Natural killer cell (primary cell): ENCODE measurements around the gene ABCB6. TPM values are rescaled to one million over a fixed set of nuclear protein-coding genes. Genes with fewer than 3 reads are reported as not detected.
"Not testable (repeated sequence)": the region's sequence is repeated elsewhere in the genome, so short reads cannot be mapped to it uniquely, and the experiment has no call there.

Source experiments
- ATAC-seq, 3 donors: fragments of 150-1000 bp in 2 of 3; fragments of 200-7000 bp in 1 of 3; cut with Tn5 transposase; 1 replicate in 1 of 3; 2 replicates in 2 of 3; pipeline ENCODE4 v1.10.0; 2021; ENCODE audit warnings: mild to moderate bottlenecking in 2 of 3, moderate library complexity in 2 of 3
- DNase-seq, 2 donors: peaks; one replicate each; pipeline versions ENCODE4 v3.0.0 to v3.0.0-alpha.2; 2013 to 2021; ENCODE audit warnings: mixed read lengths in 1 of 2
- H3K27ac ChIP-seq: one replicate; pipeline ENCODE4 v1.5.1; 2013; ENCODE audit warnings: mild to moderate bottlenecking, low read length
- H3K27me3 ChIP-seq: one replicate; pipeline ENCODE4 v1.6.1; 2013; ENCODE audit warnings: low read length; ENCODE audit not compliant: control insufficient read depth, insufficient read depth
- H3K36me3 ChIP-seq: one replicate; pipeline ENCODE4 v1.6.1; 2013; ENCODE audit warnings: low read length; ENCODE audit not compliant: control insufficient read depth, insufficient read depth
- H3K4me1 ChIP-seq: one replicate; pipeline ENCODE4 v1.6.1; 2013; ENCODE audit warnings: low read length; ENCODE audit not compliant: control insufficient read depth, insufficient read depth
- H3K4me3 ChIP-seq: one replicate; pipeline ENCODE4 v1.5.1; 2013; ENCODE audit warnings: low read length
- H3K9me3 ChIP-seq: one replicate; pipeline ENCODE4 v1.6.1; 2013; ENCODE audit warnings: low read length; ENCODE audit not compliant: control insufficient read depth, insufficient read depth
- H3K27ac Mint-ChIP-seq, 2 donors: one replicate each; pipeline ENCODE4 v1.8.0; 2022; ENCODE audit warnings: mild to moderate bottlenecking in 2 of 2, mixed read lengths in 2 of 2, moderate library complexity in 1 of 2
- H3K27me3 Mint-ChIP-seq, 2 donors: one replicate each; pipeline ENCODE4 v1.8.0; 2022; ENCODE audit warnings: low read depth in 2 of 2, mixed read lengths in 2 of 2
- H3K36me3 Mint-ChIP-seq: one replicate; pipeline ENCODE4 v1.8.0; 2022; ENCODE audit warnings: mixed read lengths
- H3K4me1 Mint-ChIP-seq, 2 donors: one replicate each; pipeline ENCODE4 v1.8.0; 2022; ENCODE audit warnings: mixed read lengths in 2 of 2
- H3K4me3 Mint-ChIP-seq: one replicate; pipeline ENCODE4 v1.8.0; 2022; ENCODE audit warnings: mild to moderate bottlenecking, moderate library complexity, mixed read lengths
- H3K9me3 Mint-ChIP-seq, 2 donors: one replicate each; pipeline ENCODE4 v1.8.0; 2022; ENCODE audit warnings: mixed read lengths in 2 of 2
- WGBS: methylation state at CpG from one replicate; pipeline ENCODE4 v1.1.7; 2013; ENCODE audit warnings: missing lambda C conversion rate; ENCODE audit not compliant: insufficient coverage; 5-methylcytosine and 5-hydroxymethylcytosine counted together
- intact Hi-C: fragments of 100-400 bp; cut with micrococcal nuclease; formaldehyde crosslinking; loops from one replicate; pipeline ENCODE4 v1.14.2; 2022
- total RNA-seq, 4 donors: library from RNA; stranded (reverse); fragments of 120-200 nt in 1 of 4; gene quantifications; one replicate each; pipeline versions ENCODE4 v1.2.3 to v1.2.4, GENCODE V29; 2013 to 2022
- TF ChIP-seq, protein P1 (sequence below): fragments of 200-600 bp; IDR thresholded peaks from one replicate; pipeline ENCODE4 v1.8.0; 2022; ENCODE audit warnings: antibody characterized with exemption

ABCB6 gene
- total RNA-seq, 3 donors from 2014 or later (not counting 1 experiment from before 2014, with no cell fraction given), result 0.93 to 3.4 (median 1.9) TPM

DNA sequence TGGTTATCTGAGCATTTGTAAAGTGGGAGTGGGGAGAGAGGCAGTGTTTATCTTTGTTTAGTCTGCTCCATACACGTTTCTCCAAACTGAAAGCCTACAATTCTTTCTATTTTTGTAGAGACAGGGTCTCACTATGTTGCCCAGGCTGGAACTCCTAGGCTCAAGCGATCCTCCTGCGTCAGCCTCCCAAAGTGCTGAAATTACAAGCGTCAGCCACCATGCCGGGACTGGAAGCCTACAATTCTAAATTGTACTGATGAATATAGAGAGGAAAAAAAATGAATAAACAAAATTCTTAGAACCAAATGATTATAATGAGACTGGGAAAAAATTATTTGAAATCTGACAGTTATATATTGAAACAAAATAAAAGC, 13.6 kb downstream of the ABCB6 start:
- Histone ChIP-seq H3K27me3 (no peaks in the 10 kb centered on the region), H3K4me1 (peaks cover 43% of the 10 kb centered on the region), H3K36me3 (peaks cover 17% of the 10 kb centered on the region), H3K4me3 (no peak overlapping the region), H3K9me3 (no peaks in the 10 kb centered on the region), H3K27ac (no peak overlapping the region)
- no peak for DNase-seq
- no peak for ATAC-seq
- peak overlapping the region; percentile 92 to 98 for H3K27ac Mint-ChIP-seq
- H3K27me3 Mint-ChIP-seq, result no peaks in the 10 kb centered on the region
- H3K9me3 Mint-ChIP-seq, result no peaks in the 10 kb centered on the region
- WGBS, result 100% methylated on average over 4 of the region's 5 CpGs
- peak overlapping the region; percentile 56 for H3K4me3 Mint-ChIP-seq
- TF ChIP-seq, protein P1, sequence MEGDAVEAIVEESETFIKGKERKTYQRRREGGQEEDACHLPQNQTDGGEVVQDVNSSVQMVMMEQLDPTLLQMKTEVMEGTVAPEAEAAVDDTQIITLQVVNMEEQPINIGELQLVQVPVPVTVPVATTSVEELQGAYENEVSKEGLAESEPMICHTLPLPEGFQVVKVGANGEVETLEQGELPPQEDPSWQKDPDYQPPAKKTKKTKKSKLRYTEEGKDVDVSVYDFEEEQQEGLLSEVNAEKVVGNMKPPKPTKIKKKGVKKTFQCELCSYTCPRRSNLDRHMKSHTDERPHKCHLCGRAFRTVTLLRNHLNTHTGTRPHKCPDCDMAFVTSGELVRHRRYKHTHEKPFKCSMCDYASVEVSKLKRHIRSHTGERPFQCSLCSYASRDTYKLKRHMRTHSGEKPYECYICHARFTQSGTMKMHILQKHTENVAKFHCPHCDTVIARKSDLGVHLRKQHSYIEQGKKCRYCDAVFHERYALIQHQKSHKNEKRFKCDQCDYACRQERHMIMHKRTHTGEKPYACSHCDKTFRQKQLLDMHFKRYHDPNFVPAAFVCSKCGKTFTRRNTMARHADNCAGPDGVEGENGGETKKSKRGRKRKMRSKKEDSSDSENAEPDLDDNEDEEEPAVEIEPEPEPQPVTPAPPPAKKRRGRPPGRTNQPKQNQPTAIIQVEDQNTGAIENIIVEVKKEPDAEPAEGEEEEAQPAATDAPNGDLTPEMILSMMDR, result no peak
- no peaks in the 10 kb centered on the region for H3K36me3 Mint-ChIP-seq
- H3K4me1 Mint-ChIP-seq, result peaks cover 25 to 32% of the 10 kb centered on the region in 2 donors
- intact Hi-C loops, result no loop called here

- ATAC-seq, result no peak
- Histone ChIP-seq H3K27ac (no peak overlapping the region), H3K36me3 (peaks cover 17% of the 10 kb centered on the region), H3K4me3 (no peak overlapping the region), H3K27me3 (no peaks in the 10 kb centered on the region), H3K9me3 (no peaks in the 10 kb centered on the region), H3K4me1 (peaks cover 41% of the 10 kb centered on the region)
- Mint-ChIP-seq H3K36me3 (no peaks in the 10 kb centered on the region), H3K4me3 (no peak overlapping the region), H3K27ac (peak overlapping the region in 1 of 2 donors; percentile 92), H3K4me1 (peaks cover 20 to 28% of the 10 kb centered on the region in 2 donors), H3K27me3 (peaks cover 0 to under 1% of the 10 kb centered on the region in 2 donors), H3K9me3 (no peaks in the 10 kb centered on the region)
- 97% methylated on average over 7 of the region's 7 CpGs for WGBS
- TF ChIP-seq, protein P1, result no peak
- intact Hi-C loops, result no loop called here
- peak in 1 of 2 donors; percentile 1 for DNase-seq
Measured at GRCh38 chr2:219204425-219205164, 14.2 kb downstream of the ABCB6 start.

- H3K4me3 ChIP-seq, ATAC-seq, H3K27ac Mint-ChIP-seq, H3K4me3 Mint-ChIP-seq, H3K27ac ChIP-seq, H3K36me3 ChIP-seq, H3K27me3 Mint-ChIP-seq, H3K9me3 ChIP-seq, H3K36me3 Mint-ChIP-seq, intact Hi-C loops, H3K9me3 Mint-ChIP-seq, H3K27me3 ChIP-seq: not testable (repeated sequence)
- 93% methylated on average over 21 of the region's 21 CpGs for WGBS
- H3K4me1 Mint-ChIP-seq, result peaks cover 10 to 20% of the 10 kb centered on the region in 2 donors
- DNase-seq, result peak in 1 of 2 donors; percentile 0
- H3K4me1 ChIP-seq, result peaks cover 18% of the 10 kb centered on the region
Measured at GRCh38 chr2:219201331-219201730, 17.4 kb downstream of the ABCB6 start.

DNA sequence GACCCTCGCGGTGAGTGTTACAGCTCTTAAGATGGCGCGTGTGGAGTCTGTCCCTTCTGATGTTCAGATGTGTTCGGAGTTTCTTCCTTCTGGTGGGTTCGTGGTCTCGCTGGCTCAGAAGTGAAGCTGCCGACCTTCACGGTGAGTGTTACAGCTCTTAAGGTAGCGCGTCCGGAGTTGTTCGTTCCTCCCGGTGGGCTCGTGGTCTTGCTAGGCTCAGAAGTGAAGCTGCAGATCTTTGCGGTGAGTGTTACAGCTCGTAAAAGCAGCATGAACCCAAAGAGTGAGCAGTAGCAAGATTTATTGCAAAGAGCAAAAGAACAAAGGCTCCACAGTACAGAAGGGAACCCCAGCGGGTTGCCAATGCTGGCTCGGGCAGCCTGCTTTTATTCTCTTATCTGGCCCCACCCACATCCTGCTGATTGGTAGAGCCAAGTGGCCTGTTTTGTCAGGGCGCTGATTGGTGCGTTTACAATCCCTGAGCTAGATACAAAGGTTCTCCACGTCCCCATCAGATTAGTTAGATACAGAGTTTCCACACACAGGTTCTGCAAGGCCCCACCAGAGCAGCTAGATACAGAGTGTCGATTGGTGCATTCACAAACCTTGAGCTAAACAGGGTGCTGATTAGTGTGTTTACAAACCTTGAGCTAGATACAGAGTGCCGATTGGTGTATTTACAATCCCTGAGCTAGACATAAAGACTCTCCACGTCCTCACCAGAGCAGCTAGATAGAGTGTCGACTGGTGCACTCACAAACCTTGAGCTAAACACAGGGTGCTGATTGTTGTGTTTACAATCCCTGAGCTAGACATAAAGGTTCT, 18.0 kb downstream of the ABCB6 start:
- H3K9me3 ChIP-seq, intact Hi-C loops, H3K36me3 ChIP-seq, H3K27me3 ChIP-seq, H3K9me3 Mint-ChIP-seq, H3K36me3 Mint-ChIP-seq, ATAC-seq, H3K27me3 Mint-ChIP-seq: not testable (repeated sequence)
- Histone ChIP-seq H3K4me3 (peak overlapping the region; percentile 18), H3K4me1 (peaks cover 12% of the 10 kb centered on the region), H3K27ac (peak overlapping the region; percentile 63)
- WGBS, result 58% methylated on average over 23 of the region's 26 CpGs
- peak; percentile 28 to 63 for DNase-seq
- H3K27ac Mint-ChIP-seq, result peak overlapping the region; percentile 85 to 86
- H3K4me3 Mint-ChIP-seq, result peak overlapping the region; percentile 84
- peaks cover 5 to 15% of the 10 kb centered on the region in 2 donors for H3K4me1 Mint-ChIP-seq
